Upper lobe of right lung (tissue), 1 donor: Measurements from ENCODE around the gene KRTDAP. TPM values are rescaled to one million over a fixed set of nuclear protein-coding genes. Genes with fewer than 3 reads are reported as not detected.

ENCODE experiments used
- ATAC-seq: fragments of 200-7000 bp; cut with Tn5 transposase; one replicate; pipeline ENCODE4 v1.9.1; 2020; ENCODE audit warnings: mild to moderate bottlenecking, moderate library complexity
- DNase-seq: peaks from one replicate; pipeline ENCODE4 v3.0.0-alpha.2; 2020
- H3K27ac ChIP-seq: fragments of 200-600 bp; one replicate; pipeline ENCODE4 v1.8.0; 2022
- H3K27me3 ChIP-seq: fragments of 200-600 bp; one replicate; pipeline ENCODE4 v1.8.0; 2022; ENCODE audit warnings: mild to moderate bottlenecking
- H3K36me3 ChIP-seq: fragments of 200-600 bp; one replicate; pipeline ENCODE4 v1.8.0; 2022
- H3K4me1 ChIP-seq: fragments of 200-600 bp; one replicate; pipeline ENCODE4 v1.8.0; 2022
- H3K4me3 ChIP-seq: fragments of 200-600 bp; one replicate; pipeline ENCODE4 v1.8.0; 2022; ENCODE audit warnings: mild to moderate bottlenecking
- H3K9me3 ChIP-seq: fragments of 200-600 bp; one replicate; pipeline ENCODE4 v1.8.0; 2022
- intact Hi-C: fragments of 100-400 bp; cut with DNase I; formaldehyde crosslinking; loops from one replicate; pipeline ENCODE4 v1.11.0; 2022
- total RNA-seq: library from RNA; stranded (reverse); fragmentation: NEBNext Ultra II Directional; extraction: Animal tissue kit (Norgen Biotek cat#: 25700); gene quantifications from one replicate; pipeline ENCODE4 v1.2.1, GENCODE V29; 2021
- TF ChIP-seq, protein P1 (sequence below): fragments of 200-600 bp; IDR thresholded peaks from one replicate; pipeline ENCODE4 v1.8.0; 2022; ENCODE audit warnings: antibody characterized with exemption
- donor health status: DM: no; HTN: yes; CAD: no; lungs with severe emphysema.

KRTDAP gene
- total RNA-seq, 1 donor from 2014 or later: not detected

DNA sequence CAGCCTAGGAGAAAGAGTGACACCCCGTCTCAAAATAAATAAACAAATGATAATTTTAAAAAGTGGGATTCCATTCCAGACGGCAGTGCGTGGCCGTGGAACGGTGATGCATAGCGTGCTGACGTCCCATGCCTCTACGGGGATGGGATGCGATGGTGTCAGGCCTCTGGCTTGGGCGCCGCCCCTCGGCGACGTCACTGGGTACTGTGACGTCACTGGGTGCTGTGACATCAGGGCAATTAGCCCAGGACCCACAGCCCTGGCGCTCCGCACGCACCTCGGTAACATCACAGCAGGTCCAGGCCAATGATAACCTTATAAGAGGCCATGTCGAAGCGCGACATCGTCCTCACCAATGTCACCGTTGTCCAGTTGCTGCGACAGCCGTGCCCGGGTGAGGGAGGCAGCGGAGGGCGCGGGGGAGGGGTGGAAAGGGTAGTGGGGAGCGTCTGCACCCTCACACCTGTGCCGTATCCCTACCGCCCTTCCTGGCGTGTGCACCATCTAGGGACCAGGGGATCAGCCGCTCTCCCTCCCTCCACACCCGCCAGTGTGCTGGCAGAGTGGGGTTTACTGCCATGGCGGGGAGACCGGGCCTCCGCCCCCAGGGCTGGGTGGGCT, 43.0 kb upstream of the KRTDAP start, which contains the start of gene GAPDHS:
Gene GAPDHS, plus strand, starts transcription at position 256 of the 621 bp plus-strand sequence. Its CDS starts 72 bp downstream, at position 328.
- H3K4me3 ChIP-seq: no peak within 1 kb of the TSS
- H3K4me1 ChIP-seq: peaks cover 5% of the 10 kb centered on the region
- ATAC-seq (no peak), DNase-seq (no peak)
- H3K9me3 ChIP-seq: no peaks in the 10 kb centered on the region
- peaks cover 62% of the 10 kb centered on the region for H3K27me3 ChIP-seq
- H3K27ac ChIP-seq: no peak within 1 kb of the TSS
- no peaks in the 10 kb centered on the region for H3K36me3 ChIP-seq
- TF ChIP-seq, protein P1, sequence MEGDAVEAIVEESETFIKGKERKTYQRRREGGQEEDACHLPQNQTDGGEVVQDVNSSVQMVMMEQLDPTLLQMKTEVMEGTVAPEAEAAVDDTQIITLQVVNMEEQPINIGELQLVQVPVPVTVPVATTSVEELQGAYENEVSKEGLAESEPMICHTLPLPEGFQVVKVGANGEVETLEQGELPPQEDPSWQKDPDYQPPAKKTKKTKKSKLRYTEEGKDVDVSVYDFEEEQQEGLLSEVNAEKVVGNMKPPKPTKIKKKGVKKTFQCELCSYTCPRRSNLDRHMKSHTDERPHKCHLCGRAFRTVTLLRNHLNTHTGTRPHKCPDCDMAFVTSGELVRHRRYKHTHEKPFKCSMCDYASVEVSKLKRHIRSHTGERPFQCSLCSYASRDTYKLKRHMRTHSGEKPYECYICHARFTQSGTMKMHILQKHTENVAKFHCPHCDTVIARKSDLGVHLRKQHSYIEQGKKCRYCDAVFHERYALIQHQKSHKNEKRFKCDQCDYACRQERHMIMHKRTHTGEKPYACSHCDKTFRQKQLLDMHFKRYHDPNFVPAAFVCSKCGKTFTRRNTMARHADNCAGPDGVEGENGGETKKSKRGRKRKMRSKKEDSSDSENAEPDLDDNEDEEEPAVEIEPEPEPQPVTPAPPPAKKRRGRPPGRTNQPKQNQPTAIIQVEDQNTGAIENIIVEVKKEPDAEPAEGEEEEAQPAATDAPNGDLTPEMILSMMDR: no peak
- intact Hi-C loops: no loop called here

DNA sequence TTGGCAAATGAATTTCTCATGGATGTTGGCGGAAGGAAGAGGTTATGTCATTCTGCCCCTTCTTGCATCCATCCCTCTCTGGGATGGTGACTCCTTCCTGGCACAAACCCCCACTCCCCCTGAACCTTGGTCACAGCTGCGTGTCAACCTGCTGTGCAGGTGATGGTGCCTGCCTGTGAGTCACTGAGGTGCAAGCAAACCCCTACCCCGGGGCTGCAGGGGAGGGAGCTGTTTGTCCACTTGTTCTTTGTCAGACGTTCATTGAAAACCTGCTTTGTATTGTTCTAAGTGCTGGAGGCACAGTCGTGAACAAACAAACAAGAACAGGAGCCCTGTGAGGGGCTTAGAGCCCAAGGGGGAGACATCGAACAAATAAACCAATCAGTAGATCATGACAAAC, 41.0 kb upstream of the KRTDAP start:
- no peaks in the 10 kb centered on the region for H3K9me3 ChIP-seq
- H3K27me3 ChIP-seq: peaks cover 62% of the 10 kb centered on the region
- intact Hi-C loops: no loop called here

DNA sequence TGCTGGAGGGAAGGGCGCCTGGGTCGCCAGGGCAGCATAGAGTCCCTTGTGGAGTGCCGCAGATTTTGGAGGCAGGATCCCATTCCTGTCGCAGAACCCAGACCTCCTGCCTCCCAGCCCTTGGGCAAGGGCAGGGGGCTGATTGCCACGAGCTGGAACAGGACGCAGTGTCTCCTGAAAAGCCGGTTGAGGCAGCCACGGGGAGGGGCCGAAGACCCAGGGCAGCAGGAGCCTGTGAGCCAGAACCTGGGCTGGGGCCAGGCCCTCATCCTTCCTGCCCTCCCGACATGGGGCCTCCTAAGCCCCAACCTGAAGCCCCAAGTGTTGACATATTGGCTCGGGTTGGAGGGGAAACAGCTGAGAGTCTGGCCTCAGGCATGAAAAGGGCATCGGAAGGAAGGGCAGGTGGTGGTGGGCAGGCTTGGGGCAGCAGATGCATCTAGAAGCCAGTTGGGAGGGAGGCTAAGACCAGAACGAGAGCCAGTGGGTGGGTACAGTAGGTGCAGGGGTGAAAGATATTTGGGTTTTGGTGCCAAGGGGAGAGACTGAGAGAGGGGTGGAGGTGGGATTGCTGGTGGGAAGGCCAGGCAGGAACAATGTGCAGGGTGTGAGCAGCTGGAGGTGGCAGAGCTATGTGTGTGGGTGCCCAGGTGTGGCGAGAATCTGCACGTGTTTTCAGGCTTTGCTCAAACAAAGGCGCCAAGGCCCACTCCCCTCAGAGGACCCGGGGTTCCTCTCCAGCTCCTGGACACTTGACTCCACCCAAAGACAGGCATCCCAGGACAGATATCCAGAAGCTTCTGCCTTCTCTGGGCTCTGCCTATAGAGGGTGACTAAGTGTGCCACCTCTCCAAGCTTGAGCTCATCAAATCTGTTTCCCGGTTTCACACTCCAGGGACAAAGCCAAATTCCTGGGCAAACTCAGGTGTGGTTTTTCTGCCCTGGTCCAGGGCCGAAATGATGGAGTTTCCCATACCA, 39.3 kb upstream of the KRTDAP start:
- H3K9me3 ChIP-seq: no peaks in the 10 kb centered on the region
- no peak for ATAC-seq
- no peak overlapping the region for H3K4me3 ChIP-seq
- peaks cover 5% of the 10 kb centered on the region for H3K4me1 ChIP-seq
- DNase-seq: no peak
- H3K36me3 ChIP-seq: no peaks in the 10 kb centered on the region
- H3K27ac ChIP-seq: no peak overlapping the region
- peaks cover 72% of the 10 kb centered on the region for H3K27me3 ChIP-seq
- TF ChIP-seq, protein P1: no peak
- intact Hi-C loops: no loop called here

More for the DNA sequence above, 41.0 kb upstream of the KRTDAP start:
- Histone ChIP-seq H3K27ac (no peak overlapping the region), H3K4me3 (no peak overlapping the region), H3K36me3 (no peaks in the 10 kb centered on the region), H3K4me1 (peaks cover 5% of the 10 kb centered on the region)
- DNase-seq: no peak
- TF ChIP-seq, protein P1: no peak
- ATAC-seq: no peak

DNA sequence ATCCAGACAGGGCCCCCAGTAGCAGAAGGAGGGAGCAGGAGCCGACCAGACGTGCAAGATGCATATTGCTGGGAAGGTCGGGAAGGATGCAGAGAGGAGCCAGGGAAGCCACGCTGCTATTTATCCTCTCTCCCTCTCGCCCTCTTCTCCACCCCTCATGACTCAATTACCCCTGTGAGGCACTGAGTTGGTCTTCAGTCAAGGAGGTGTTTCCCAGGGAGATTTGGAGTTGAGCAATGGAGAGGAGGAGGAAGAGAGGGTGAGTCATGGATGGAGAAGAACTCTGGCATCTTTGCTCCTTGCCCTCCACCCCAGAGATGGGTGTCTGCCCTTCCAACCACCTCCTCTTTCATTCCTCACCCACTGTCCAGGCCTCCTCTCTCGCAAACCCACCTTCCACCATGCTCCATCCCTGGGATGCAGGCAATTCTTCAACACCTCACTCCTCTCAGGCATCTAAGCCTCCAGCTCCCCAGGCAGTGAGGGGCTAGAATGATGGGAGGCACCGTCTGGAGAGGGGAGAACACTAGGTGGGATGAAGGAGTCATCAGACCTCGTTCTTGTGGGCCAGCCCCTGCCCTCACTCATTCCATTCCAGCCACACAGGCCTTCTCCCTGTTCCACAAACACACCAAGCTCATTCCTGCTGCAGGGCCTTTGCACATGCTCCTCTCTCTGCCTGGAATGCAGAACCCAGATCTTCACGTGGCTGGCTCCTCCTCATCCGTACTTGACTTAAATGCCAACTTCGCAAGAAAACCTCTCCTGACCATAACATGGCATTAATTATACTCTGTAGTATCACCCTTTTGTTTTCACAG, 38.2 kb upstream of the KRTDAP start, which contains the start of gene SBSN:
Gene SBSN, minus strand, starts transcription at position 94 of the 821 bp plus-strand sequence. Its CDS starts 30 bp downstream, at position 64.
- Histone ChIP-seq H3K27ac (no peak within 1 kb of the TSS), H3K4me3 (no peak within 1 kb of the TSS), H3K27me3 (peaks cover 61% of the 10 kb centered on the region), H3K36me3 (no peaks in the 10 kb centered on the region), H3K4me1 (peaks cover under 1% of the 10 kb centered on the region), H3K9me3 (no peaks in the 10 kb centered on the region)
- no peak for ATAC-seq
- TF ChIP-seq, protein P1: no peak
- DNase-seq: no peak
- intact Hi-C loops: no loop called here

DNA sequence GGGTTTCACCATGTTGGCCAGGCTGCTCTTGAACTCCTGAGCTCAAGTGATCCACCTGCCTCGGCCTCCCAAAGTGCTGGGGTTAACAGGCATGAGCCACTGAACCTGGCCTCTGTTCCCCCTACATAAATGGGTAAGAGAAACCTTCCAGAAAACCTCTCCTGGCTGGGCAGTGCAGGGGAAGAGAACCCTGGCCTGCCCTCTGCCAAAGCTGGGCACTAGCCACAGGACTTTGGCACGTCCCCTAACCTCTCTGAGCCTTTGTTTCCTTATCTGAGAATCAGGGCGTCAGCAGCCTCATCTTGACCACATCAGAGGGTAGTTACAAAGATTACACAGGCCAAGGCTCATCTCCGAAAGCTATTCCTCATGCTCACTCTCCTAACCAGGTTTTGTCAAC, 35.6 kb upstream of the KRTDAP start:
- ATAC-seq: no peak

More for the DNA sequence above, 35.6 kb upstream of the KRTDAP start:
- Histone ChIP-seq H3K4me1 (no peaks in the 10 kb centered on the region), H3K27ac (no peak overlapping the region), H3K9me3 (no peaks in the 10 kb centered on the region), H3K4me3 (no peak overlapping the region), H3K36me3 (no peaks in the 10 kb centered on the region), H3K27me3 (peaks cover 35% of the 10 kb centered on the region)
- TF ChIP-seq, protein P1: no peak
- no peak for DNase-seq
- intact Hi-C loops: no loop called here
